ENCODE measurements around the gene NRAP.

NRAP gene

GRCh38 chr10:113562704-113563103 lies 101.1 kb downstream of the NRAP start:
- Mint-ChIP-seq H3K36me3 (no peaks in the 10 kb centered on the region), H3K4me3 (no peak overlapping the region), H3K9me3 (no peaks in the 10 kb centered on the region), H3K27me3 (peaks cover 6 to 30% of the 10 kb centered on the region in 2 donors), H3K4me1 (peaks cover 1 to 8% of the 10 kb centered on the region in 2 donors), H3K27ac (no peak overlapping the region)
- DNase-seq (no peak), ATAC-seq (replicated peaks) (no peak)

GRCh38 chr10:113562069-113562468 lies 101.8 kb downstream of the NRAP start:
- Mint-ChIP-seq H3K9me3 (no peaks in the 10 kb centered on the region), H3K4me1 (peaks cover 1 to 8% of the 10 kb centered on the region in 2 donors), H3K27ac (no peak overlapping the region), H3K4me3 (no peak overlapping the region), H3K36me3 (no peaks in the 10 kb centered on the region), H3K27me3 (peaks cover 11 to 36% of the 10 kb centered on the region in 2 donors)
- DNase-seq = no peak
- ATAC-seq (replicated peaks) = no peak

- Mint-ChIP-seq H3K36me3 (no peaks in the 10 kb centered on the region), H3K27me3 (peaks cover 14 to 40% of the 10 kb centered on the region in 2 donors), H3K4me3 (no peak overlapping the region), H3K27ac (no peak overlapping the region), H3K4me1 (peaks cover 1 to 8% of the 10 kb centered on the region in 2 donors), H3K9me3 (no peaks in the 10 kb centered on the region)
- no peak for DNase-seq
- no peak for ATAC-seq (replicated peaks)
Observed at GRCh38 chr10:113561214-113561613, 102.6 kb downstream of the NRAP start.

- peaks cover 1 to 8% of the 10 kb centered on the region in 2 donors for H3K4me1 Mint-ChIP-seq
- H3K27ac Mint-ChIP-seq = no peak overlapping the region
- no peaks in the 10 kb centered on the region for H3K9me3 Mint-ChIP-seq
- H3K36me3 Mint-ChIP-seq = no peaks in the 10 kb centered on the region
- DNase-seq (no peak), ATAC-seq (replicated peaks) (no peak)
- H3K4me3 Mint-ChIP-seq = no peak overlapping the region
- peaks cover 17 to 41% of the 10 kb centered on the region in 2 donors for H3K27me3 Mint-ChIP-seq
Observed at GRCh38 chr10:113560071-113560470, 103.8 kb downstream of the NRAP start.

GRCh38 chr10:113557903-113558321 lies 105.9 kb downstream of the NRAP start:
- Mint-ChIP-seq H3K36me3 (no peaks in the 10 kb centered on the region), H3K27ac (no peak overlapping the region), H3K4me1 (no peaks in the 10 kb centered on the region), H3K27me3 (peaks cover 24 to 44% of the 10 kb centered on the region in 2 donors), H3K4me3 (no peak overlapping the region), H3K9me3 (no peaks in the 10 kb centered on the region)
- no peak for DNase-seq
- ATAC-seq (replicated peaks) = no peak

- Mint-ChIP-seq H3K27ac (no peak overlapping the region), H3K4me1 (no peaks in the 10 kb centered on the region), H3K27me3 (peaks cover 24 to 44% of the 10 kb centered on the region in 2 donors), H3K4me3 (no peak overlapping the region), H3K9me3 (no peaks in the 10 kb centered on the region), H3K36me3 (no peaks in the 10 kb centered on the region)
- no peak for ATAC-seq (replicated peaks)
- DNase-seq = no peak
Observed at GRCh38 chr10:113557424-113557862, 106.4 kb downstream of the NRAP start.

- no peaks in the 10 kb centered on the region for H3K36me3 Mint-ChIP-seq
- H3K27me3 Mint-ChIP-seq = peaks cover 24 to 44% of the 10 kb centered on the region in 2 donors
- no peak overlapping the region for H3K4me3 Mint-ChIP-seq
- DNase-seq (no peak), ATAC-seq (replicated peaks) (no peak)
- no peak overlapping the region for H3K27ac Mint-ChIP-seq
- H3K9me3 Mint-ChIP-seq = peaks cover 0 to under 1% of the 10 kb centered on the region in 2 donors
- H3K4me1 Mint-ChIP-seq = no peaks in the 10 kb centered on the region
Observed at GRCh38 chr10:113555751-113556150, 108.1 kb downstream of the NRAP start.

GRCh38 chr10:113555245-113555644 lies 108.6 kb downstream of the NRAP start:
- DNase-seq (no peak), ATAC-seq (replicated peaks) (no peak)
- H3K4me1 Mint-ChIP-seq = no peaks in the 10 kb centered on the region
- H3K27me3 Mint-ChIP-seq = peaks cover 24 to 44% of the 10 kb centered on the region in 2 donors
- H3K27ac Mint-ChIP-seq = no peak overlapping the region
- H3K36me3 Mint-ChIP-seq = no peaks in the 10 kb centered on the region
- peaks cover 0 to 2% of the 10 kb centered on the region in 2 donors for H3K9me3 Mint-ChIP-seq
- no peak overlapping the region for H3K4me3 Mint-ChIP-seq

GRCh38 chr10:113554214-113554613 lies 109.6 kb downstream of the NRAP start:
- Mint-ChIP-seq H3K4me1 (no peaks in the 10 kb centered on the region), H3K9me3 (peaks cover 0 to 2% of the 10 kb centered on the region in 2 donors), H3K36me3 (no peaks in the 10 kb centered on the region), H3K27me3 (peaks cover 23 to 37% of the 10 kb centered on the region in 2 donors), H3K27ac (no peak overlapping the region), H3K4me3 (no peak overlapping the region)
- ATAC-seq (replicated peaks) = no peak
- no peak for DNase-seq

- H3K36me3 Mint-ChIP-seq = no peaks in the 10 kb centered on the region
- peaks cover 19 to 32% of the 10 kb centered on the region in 2 donors for H3K27me3 Mint-ChIP-seq
- H3K27ac Mint-ChIP-seq = no peak overlapping the region
- no peaks in the 10 kb centered on the region for H3K4me1 Mint-ChIP-seq
- peaks cover 0 to 2% of the 10 kb centered on the region in 2 donors for H3K9me3 Mint-ChIP-seq
- DNase-seq (no peak), ATAC-seq (replicated peaks) (no peak)
- no peak overlapping the region for H3K4me3 Mint-ChIP-seq
Observed at GRCh38 chr10:113553149-113553548, 110.7 kb downstream of the NRAP start.

- Mint-ChIP-seq H3K4me3 (no peak within 1 kb of the TSS), H3K36me3 (no peaks in the 10 kb centered on the region), H3K27me3 (peaks cover 19 to 27% of the 10 kb centered on the region in 2 donors), H3K9me3 (peaks cover 0 to 2% of the 10 kb centered on the region in 2 donors), H3K27ac (no peak within 1 kb of the TSS), H3K4me1 (no peaks in the 10 kb centered on the region)
- no peak for DNase-seq
- ATAC-seq (replicated peaks) = no peak
Observed at GRCh38 chr10:113552701-113553100, 111.1 kb downstream of the NRAP start, which contains the start of gene HABP2. HABP2 (plus strand) TSS chr10:113553053; CDS start chr10:113553122, 69 bp downstream.

GRCh38 chr10:113552014-113552413 lies 111.8 kb downstream of the NRAP start:
- Mint-ChIP-seq H3K27ac (no peak overlapping the region), H3K27me3 (peaks cover 13 to 20% of the 10 kb centered on the region in 2 donors), H3K4me3 (no peak overlapping the region), H3K9me3 (peaks cover 0 to 2% of the 10 kb centered on the region in 2 donors), H3K4me1 (no peaks in the 10 kb centered on the region), H3K36me3 (no peaks in the 10 kb centered on the region)
- no peak for ATAC-seq (replicated peaks)
- no peak for DNase-seq

- DNase-seq (no peak), ATAC-seq (replicated peaks) (no peak)
- Mint-ChIP-seq H3K27me3 (peaks cover 7 to 18% of the 10 kb centered on the region in 2 donors), H3K4me1 (no peaks in the 10 kb centered on the region), H3K4me3 (no peak overlapping the region), H3K36me3 (no peaks in the 10 kb centered on the region), H3K9me3 (peaks cover 0 to 2% of the 10 kb centered on the region in 2 donors), H3K27ac (no peak overlapping the region)
Observed at GRCh38 chr10:113550365-113550764, 113.5 kb downstream of the NRAP start.

GRCh38 chr10:113549856-113550255 lies 114.0 kb downstream of the NRAP start:
- Mint-ChIP-seq H3K36me3 (no peaks in the 10 kb centered on the region), H3K9me3 (peaks cover 0 to 2% of the 10 kb centered on the region in 2 donors), H3K27me3 (peaks cover 7 to 14% of the 10 kb centered on the region in 2 donors), H3K4me1 (no peaks in the 10 kb centered on the region), H3K27ac (no peak overlapping the region), H3K4me3 (no peak overlapping the region)
- DNase-seq (no peak), ATAC-seq (replicated peaks) (no peak)

GRCh38 chr10:113547426-113547825 lies 116.4 kb downstream of the NRAP start:
- ATAC-seq (replicated peaks) (no peak), DNase-seq (no peak)
- no peak overlapping the region for H3K27ac Mint-ChIP-seq
- peaks cover 0 to 5% of the 10 kb centered on the region in 2 donors for H3K27me3 Mint-ChIP-seq
- no peaks in the 10 kb centered on the region for H3K36me3 Mint-ChIP-seq
- no peaks in the 10 kb centered on the region for H3K4me1 Mint-ChIP-seq
- no peak overlapping the region for H3K4me3 Mint-ChIP-seq
- peaks cover 0 to 2% of the 10 kb centered on the region in 2 donors for H3K9me3 Mint-ChIP-seq

Data from stimulated activated naive B cell treated with anti-CD40 and anti-IgM and Interleukin-4, amounts not matched to agents 10 μg/mL and 1 μg/mL and 100 μg/mL, for 72 hours (primary cell).